GM19455 (cell line): ENCODE data around the gene ZNFX1.

Source experiments
- ATAC-seq: cut with Tn5 transposase; IDR thresholded peaks from one replicate; pipeline ENCODE4 v1.9.1; 2021; ENCODE audit not compliant: unreplicated experiment

Gene ZNFX1

GRCh38 chr20:49293122-49293521, 15.3 kb upstream of the ZNFX1 start:
- ATAC-seq: no peak

- no peak for ATAC-seq
Measured at GRCh38 chr20:49292010-49292409, 14.2 kb upstream of the ZNFX1 start.

GRCh38 chr20:49291200-49291599, 13.3 kb upstream of the ZNFX1 start:
- no peak for ATAC-seq

- no peak for ATAC-seq
Measured at GRCh38 chr20:49290608-49291191, 12.8 kb upstream of the ZNFX1 start.

- ATAC-seq: no peak
Measured at GRCh38 chr20:49288784-49289696, 11.2 kb upstream of the ZNFX1 start.

GRCh38 chr20:49288250-49288751, 10.4 kb upstream of the ZNFX1 start:
- ATAC-seq: no peak

- no peak for ATAC-seq
Measured at GRCh38 chr20:49287555-49288249, 9.8 kb upstream of the ZNFX1 start.

GRCh38 chr20:49286689-49287551, 9.1 kb upstream of the ZNFX1 start:
- ATAC-seq: no peak

GRCh38 chr20:49285813-49286494, 8.1 kb upstream of the ZNFX1 start:
- no peak for ATAC-seq

- ATAC-seq: no peak
Measured at GRCh38 chr20:49285233-49285668, 7.4 kb upstream of the ZNFX1 start.

- no peak for ATAC-seq
Measured at GRCh38 chr20:49284818-49285217, 7.0 kb upstream of the ZNFX1 start.

GRCh38 chr20:49283703-49284625, 6.1 kb upstream of the ZNFX1 start:
- ATAC-seq: no peak

- ATAC-seq: no peak
Measured at GRCh38 chr20:49283176-49283702, 5.4 kb upstream of the ZNFX1 start.

- ATAC-seq: no peak
Measured at GRCh38 chr20:49282584-49283171, 4.8 kb upstream of the ZNFX1 start.

GRCh38 chr20:49281913-49282467, 4.1 kb upstream of the ZNFX1 start:
- no peak for ATAC-seq

- no peak for ATAC-seq
Measured at GRCh38 chr20:49281059-49281912, 3.4 kb upstream of the ZNFX1 start.

GRCh38 chr20:49280463-49281058, 2.7 kb upstream of the ZNFX1 start:
- ATAC-seq: no peak
